SU-DHL-6 (cell line): ENCODE measurements around the gene GJD3.
A peak's percentile ranks its signal among the peaks of the same experiment; 100 is the strongest.

Experiments used
- H2AFZ ChIP-seq: fragments of 200-600 bp; sonication (generic); 2 replicates; pipeline ENCODE4 v1.6.1; 2014; ENCODE audit warnings: low read depth, mild to moderate bottlenecking, moderate library complexity, mixed read lengths, antibody characterized with exemption, low read length; ENCODE audit not compliant: severe bottlenecking
- H3F3A ChIP-seq: fragments of 200-600 bp; shearing (Covaris generic); 2 replicates; pipeline ENCODE4 v1.6.0; 2016; ENCODE audit warnings: antibody characterized with exemption, mild to moderate bottlenecking; ENCODE audit not compliant: insufficient read depth
- H3K27ac ChIP-seq: fragments of 200-600 bp; sonication (generic); 2 replicates; pipeline ENCODE4 v1.5.1; 2016; ENCODE audit warnings: low read depth, mild to moderate bottlenecking, low read length, moderate library complexity, mixed read lengths
- H3K27me3 ChIP-seq: fragments of 200-600 bp; sonication (generic), shearing (Covaris generic); 2 replicates; pipeline ENCODE4 v1.6.0; 2014; ENCODE audit warnings: mild to moderate bottlenecking, low read length
- H3K36me3 ChIP-seq: fragments of 200-600 bp; sonication (generic); 2 replicates; pipeline ENCODE4 v1.6.1; 2014; ENCODE audit warnings: mild to moderate bottlenecking, low read length, mixed read lengths
- H3K4me2 ChIP-seq: fragments of 300-600, 200-600 bp; shearing (Covaris generic), sonication (generic); 2 replicates; pipeline ENCODE4 v1.6.0; 2014; ENCODE audit warnings: low read length, low read depth, mild to moderate bottlenecking; ENCODE audit not compliant: poor library complexity, severe bottlenecking
- H3K4me3 ChIP-seq: fragments of 200-600 bp; sonication (generic); 2 replicates; pipeline ENCODE4 v1.5.1; 2014; ENCODE audit warnings: antibody characterized with exemption, low read length, mild to moderate bottlenecking, mixed read lengths; ENCODE audit not compliant: insufficient read depth, poor library complexity, severe bottlenecking
- H3K79me2 ChIP-seq: fragments of 200-600 bp; sonication (generic); 2 replicates; pipeline ENCODE4 v1.6.1; 2014; ENCODE audit warnings: mild to moderate bottlenecking, low read length, moderate library complexity; ENCODE audit not compliant: insufficient read depth
- H3K9ac ChIP-seq: fragments of 200-600 bp; sonication (generic); 2 replicates; pipeline ENCODE4 v1.7.0; 2014; ENCODE audit warnings: mild to moderate bottlenecking, low read length
- H3K9me2 ChIP-seq: fragments of 200-600 bp; sonication (generic); replicated peaks from 2 replicates; pipeline ENCODE4 v1.6.1; 2014; ENCODE audit warnings: low read length; ENCODE audit not compliant: insufficient read depth
- H3K9me3 ChIP-seq: fragments of 200-600 bp; sonication (generic); 2 replicates; pipeline ENCODE4 v1.6.1; 2014; ENCODE audit warnings: low read length, mixed read lengths; ENCODE audit not compliant: insufficient read depth
- H4K20me1 ChIP-seq: fragments of 200-600 bp; sonication (generic); 2 replicates; pipeline ENCODE4 v1.6.1; 2014; ENCODE audit warnings: low read depth, mild to moderate bottlenecking, antibody characterized with exemption, low read length, moderate library complexity, mixed read lengths
- EZH2phosphoT487 ChIP-seq: fragments of 200-600 bp; sonication (generic), shearing (Covaris generic); conservative IDR thresholded peaks from 2 replicates; pipeline ENCODE4 v1.6.1; 2018; ENCODE audit warnings: mild to moderate bottlenecking, antibody characterized with exemption, low read length, moderate library complexity, mixed read lengths
- TF ChIP-seq, protein P1 (sequence below): fragments of 200-600 bp; sonication (generic); IDR thresholded peaks from one replicate; pipeline ENCODE4 v1.5.1; 2017; ENCODE audit warnings: antibody characterized with exemption, mild to moderate bottlenecking, low read length, moderate library complexity; ENCODE audit not compliant: insufficient read depth, poor library complexity, severe bottlenecking

The GJD3 gene

GRCh38 chr17:40327244-40327729 is 37.2 kb downstream of the GJD3 start:
- Histone ChIP-seq H3K79me2 (peaks cover 37% of the 10 kb centered on the region), H3K27ac (no peak overlapping the region), H3K4me2 (no peak overlapping the region), H3F3A (peaks cover 24% of the 10 kb centered on the region), H3K9me2 (no peaks in the 10 kb centered on the region), H3K4me3 (no peak overlapping the region), H2AFZ (no peak overlapping the region), H3K27me3 (no peaks in the 10 kb centered on the region), H3K9me3 (no peaks in the 10 kb centered on the region), H4K20me1 (no peaks in the 10 kb centered on the region), H3K9ac (no peak overlapping the region), H3K36me3 (no peaks in the 10 kb centered on the region)
- TF ChIP-seq, protein P1, sequence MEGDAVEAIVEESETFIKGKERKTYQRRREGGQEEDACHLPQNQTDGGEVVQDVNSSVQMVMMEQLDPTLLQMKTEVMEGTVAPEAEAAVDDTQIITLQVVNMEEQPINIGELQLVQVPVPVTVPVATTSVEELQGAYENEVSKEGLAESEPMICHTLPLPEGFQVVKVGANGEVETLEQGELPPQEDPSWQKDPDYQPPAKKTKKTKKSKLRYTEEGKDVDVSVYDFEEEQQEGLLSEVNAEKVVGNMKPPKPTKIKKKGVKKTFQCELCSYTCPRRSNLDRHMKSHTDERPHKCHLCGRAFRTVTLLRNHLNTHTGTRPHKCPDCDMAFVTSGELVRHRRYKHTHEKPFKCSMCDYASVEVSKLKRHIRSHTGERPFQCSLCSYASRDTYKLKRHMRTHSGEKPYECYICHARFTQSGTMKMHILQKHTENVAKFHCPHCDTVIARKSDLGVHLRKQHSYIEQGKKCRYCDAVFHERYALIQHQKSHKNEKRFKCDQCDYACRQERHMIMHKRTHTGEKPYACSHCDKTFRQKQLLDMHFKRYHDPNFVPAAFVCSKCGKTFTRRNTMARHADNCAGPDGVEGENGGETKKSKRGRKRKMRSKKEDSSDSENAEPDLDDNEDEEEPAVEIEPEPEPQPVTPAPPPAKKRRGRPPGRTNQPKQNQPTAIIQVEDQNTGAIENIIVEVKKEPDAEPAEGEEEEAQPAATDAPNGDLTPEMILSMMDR, result no peak
- TF ChIP-seq EZH2phosphoT487, result no peak

DNA sequence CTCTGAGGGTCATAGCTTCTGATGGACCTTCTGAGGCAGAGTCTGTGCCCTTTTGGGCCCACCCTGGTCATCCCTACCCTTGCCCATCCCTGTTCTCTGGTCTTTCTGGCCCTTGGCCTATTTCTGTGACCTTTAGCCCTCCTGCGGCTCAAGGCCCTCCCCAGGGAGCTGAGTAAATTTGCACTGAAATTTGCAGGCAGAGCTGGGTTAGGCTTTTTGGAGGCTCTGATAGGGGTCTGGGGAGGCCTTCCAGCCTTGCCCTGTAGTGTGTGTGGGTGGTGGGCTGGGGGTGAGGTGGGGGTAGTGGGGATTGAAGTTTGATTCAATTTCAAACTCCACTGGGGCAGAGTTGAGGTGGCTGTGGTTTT is 37.7 kb downstream of the GJD3 start:
- no peak overlapping the region for H3K9ac ChIP-seq
- H3K27me3 ChIP-seq, result no peaks in the 10 kb centered on the region
- H3K27ac ChIP-seq, result no peak overlapping the region
- H3K36me3 ChIP-seq, result no peaks in the 10 kb centered on the region
- H3K79me2 ChIP-seq, result peaks cover 37% of the 10 kb centered on the region
- TF ChIP-seq, protein P1, result no peak
- TF ChIP-seq EZH2phosphoT487, result no peak
- no peaks in the 10 kb centered on the region for H4K20me1 ChIP-seq
- H3K9me3 ChIP-seq, result no peaks in the 10 kb centered on the region
- H3K4me2 ChIP-seq, result peak overlapping the region; percentile 38
- no peaks in the 10 kb centered on the region for H3K9me2 ChIP-seq
- H3K4me3 ChIP-seq, result no peak overlapping the region
- peaks cover 24% of the 10 kb centered on the region for H3F3A ChIP-seq
- no peak overlapping the region for H2AFZ ChIP-seq

DNA sequence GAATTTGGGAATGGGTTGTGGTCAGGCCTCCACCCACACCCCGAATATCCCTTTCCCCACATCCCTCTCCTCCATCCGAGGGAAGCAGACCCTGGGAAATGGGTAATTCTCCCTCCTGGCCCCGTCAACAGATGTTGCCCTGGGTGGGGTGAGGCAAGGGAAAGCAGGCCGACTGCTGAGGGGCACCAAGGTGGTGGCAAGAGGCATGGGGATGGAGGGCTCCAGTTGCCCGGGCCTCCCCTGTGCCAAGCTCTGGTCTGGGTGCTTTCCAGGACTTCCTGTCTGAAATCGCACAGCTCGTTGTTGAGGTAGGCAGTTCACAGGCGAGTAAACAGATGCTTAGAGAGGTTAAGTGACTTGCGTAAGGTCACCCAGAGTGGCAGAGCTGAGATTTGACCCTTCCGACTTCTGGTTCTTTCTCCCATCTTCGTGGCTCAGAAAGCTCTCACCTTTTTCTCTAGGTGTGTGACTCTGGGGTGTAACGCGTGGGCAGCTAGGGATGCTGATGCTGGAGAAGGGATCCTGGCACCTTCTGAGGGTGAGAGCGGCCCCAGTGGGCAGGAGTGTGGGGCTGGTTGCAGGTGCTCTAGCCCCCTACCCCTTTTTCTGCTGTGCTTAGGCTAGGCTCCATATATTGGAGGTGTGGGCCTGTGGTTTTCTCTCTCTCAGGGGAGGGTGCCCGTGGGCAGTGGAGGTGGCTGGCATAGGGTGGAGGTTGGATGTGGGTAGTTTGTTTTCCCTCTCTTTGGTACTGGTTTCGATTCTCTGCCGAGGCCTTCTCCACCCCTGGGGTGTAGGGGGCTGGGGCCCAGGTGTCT is 38.3 kb downstream of the GJD3 start:
- Histone ChIP-seq H3K9me2 (no peaks in the 10 kb centered on the region), H2AFZ (no peak overlapping the region), H3K4me3 (no peak overlapping the region), H3K36me3 (no peaks in the 10 kb centered on the region), H3K79me2 (peaks cover 41% of the 10 kb centered on the region), H3K27me3 (no peaks in the 10 kb centered on the region), H3K9ac (no peak overlapping the region), H3K9me3 (no peaks in the 10 kb centered on the region), H3F3A (peaks cover 24% of the 10 kb centered on the region), H4K20me1 (no peaks in the 10 kb centered on the region), H3K27ac (peak overlapping the region; percentile 61), H3K4me2 (peak overlapping the region; percentile 38)
- TF ChIP-seq, protein P1, result no peak
- no peak for TF ChIP-seq EZH2phosphoT487
